ENCODE data around the gene CFAP70.

The CFAP70 gene

DNA sequence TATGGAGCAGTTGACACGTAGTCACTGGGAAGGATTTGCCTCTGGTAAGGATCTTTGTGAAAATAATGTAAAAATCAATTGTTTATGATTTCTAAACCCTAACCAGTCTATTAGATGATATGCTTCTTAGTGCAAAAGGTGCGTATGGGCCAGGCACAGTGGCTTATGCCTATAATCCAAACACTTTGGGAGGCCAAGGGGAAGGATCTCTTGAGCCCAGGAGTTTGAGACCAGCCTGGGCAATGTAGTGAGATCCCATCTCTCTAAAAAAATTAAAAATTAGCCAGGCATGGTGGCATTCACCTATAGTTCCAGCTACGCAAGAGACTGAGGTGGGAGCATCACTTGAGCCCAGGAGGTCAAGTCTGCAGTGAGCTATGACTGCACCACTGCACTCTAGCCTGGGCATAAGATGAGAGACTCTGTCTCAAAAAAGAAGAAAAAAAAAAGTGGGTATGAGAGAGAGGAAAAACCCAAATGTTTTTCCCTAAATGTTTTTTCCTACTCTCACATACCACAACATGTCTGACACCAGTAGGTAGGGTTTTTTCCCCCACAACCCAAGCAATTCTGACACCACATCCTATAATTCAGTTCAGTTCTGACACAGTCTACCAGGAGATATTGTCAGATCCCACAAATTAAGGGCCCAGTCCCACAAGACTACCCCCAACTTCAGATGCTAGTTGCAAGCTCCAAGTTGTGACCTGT lies 148.1 kb downstream of the CFAP70 start:
- no peak for DNase-seq

GRCh38 chr10:73209705-73210104 lies 149.0 kb downstream of the CFAP70 start:
- DNase-seq, result no peak

- no peak for DNase-seq
Observed at GRCh38 chr10:73207883-73208282, 150.8 kb downstream of the CFAP70 start.

GRCh38 chr10:73206385-73206784 lies 152.3 kb downstream of the CFAP70 start:
- no peak for DNase-seq

GRCh38 chr10:73205890-73206289 lies 152.8 kb downstream of the CFAP70 start:
- no peak for DNase-seq

GRCh38 chr10:73205081-73205480 lies 153.6 kb downstream of the CFAP70 start:
- no peak for DNase-seq

Data from activated naive CD4-positive, alpha-beta T cell treated with anti-CD3 and anti-CD28 coated beads, Interleukin-2, amount 50 U/mL, for 16 hours (primary cell).